ENCODE results near the gene ZNF385B.

GRCh38 chr2:179606141-179606540, 255.3 kb downstream of the ZNF385B start:
- no peak for TF ChIP-seq CTCF (IDR thresholded peaks at IDR 0.05; ENCODE audit: low read length)
- no peak for TF ChIP-seq EZH2 (optimal IDR thresholded peaks at IDR 0.05; ENCODE audit: low read depth, low read length)
- no peak for TF ChIP-seq EZH2phosphoT487 (IDR thresholded peaks at IDR 0.05; ENCODE audit: low read length)

Data from MM.1S (cell line).